MM.1S (cell line): ENCODE results near the gene PSMC4.

Experiments used
- CTCF ChIP-seq: fragments of 300-600 bp; sonication (generic); IDR thresholded peaks from 2 replicates; pipeline ENCODE4 v1.5.1; 2016; ENCODE audit warnings: antibody characterized with exemption, low read length, mixed read lengths
- EZH2 ChIP-seq: fragments of 300-600 bp; sonication (generic); optimal IDR thresholded peaks from 2 replicates; pipeline ENCODE3; 2017; ENCODE audit warnings: low read depth, mild to moderate bottlenecking, antibody characterized with exemption, low read length, mixed read lengths

GRCh38 chr19:39970425-39970674 lies 615 bp upstream of the PSMC4 start:
- no peak for TF ChIP-seq CTCF
- no peak for TF ChIP-seq EZH2
